NCI-H146 treated with DMSO at 0.1 percent for 48 hours (cell line): Measurements from ENCODE around the gene PPP2R5B.

ENCODE experiments used
- DNase-seq: peaks from one replicate; lab custom pipeline; 2025; ENCODE audit not compliant: unreplicated experiment; lab: John Stamatoyannopoulos, UW

Gene PPP2R5B

DNA sequence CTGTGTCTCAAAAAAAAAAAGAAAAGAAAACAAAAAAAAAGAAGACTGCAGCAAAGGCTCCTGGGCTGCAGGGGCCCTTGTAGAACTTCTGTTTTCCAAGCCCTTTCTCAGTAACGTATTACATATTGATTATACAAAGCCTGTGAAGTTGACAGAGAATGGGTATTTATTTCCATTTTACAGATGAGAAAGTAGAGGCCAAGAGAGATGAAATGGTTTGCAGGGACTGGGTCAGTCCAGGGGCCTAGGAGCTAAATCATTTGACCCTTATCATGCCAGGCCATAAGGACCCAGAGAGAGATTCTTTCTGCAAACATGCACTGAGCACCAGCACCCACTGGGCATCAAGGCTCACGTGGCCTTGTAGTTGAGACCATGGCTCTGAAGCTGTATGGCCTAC is 4.5 kb downstream of the PPP2R5B start:
- no peak for DNase-seq

DNA sequence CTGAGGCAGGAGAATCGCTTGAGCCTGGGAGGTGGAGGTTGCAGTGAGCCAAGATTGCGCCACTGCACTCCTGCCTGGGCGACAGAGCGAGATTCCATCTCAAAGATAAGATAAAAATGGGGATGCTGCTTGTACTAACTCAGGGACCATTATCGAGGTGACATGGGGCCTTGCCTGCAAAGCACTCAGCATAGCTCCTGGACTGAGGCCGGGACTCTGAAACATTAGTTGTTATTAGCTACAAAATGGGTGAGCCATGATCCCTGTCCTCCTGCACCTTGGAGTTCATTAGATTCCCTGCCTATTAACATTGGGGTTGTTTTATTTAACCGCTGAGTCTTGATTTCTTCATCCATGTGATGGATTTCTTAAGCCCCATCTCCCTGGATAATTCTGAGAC is 5.1 kb downstream of the PPP2R5B start:
- no peak for DNase-seq

DNA sequence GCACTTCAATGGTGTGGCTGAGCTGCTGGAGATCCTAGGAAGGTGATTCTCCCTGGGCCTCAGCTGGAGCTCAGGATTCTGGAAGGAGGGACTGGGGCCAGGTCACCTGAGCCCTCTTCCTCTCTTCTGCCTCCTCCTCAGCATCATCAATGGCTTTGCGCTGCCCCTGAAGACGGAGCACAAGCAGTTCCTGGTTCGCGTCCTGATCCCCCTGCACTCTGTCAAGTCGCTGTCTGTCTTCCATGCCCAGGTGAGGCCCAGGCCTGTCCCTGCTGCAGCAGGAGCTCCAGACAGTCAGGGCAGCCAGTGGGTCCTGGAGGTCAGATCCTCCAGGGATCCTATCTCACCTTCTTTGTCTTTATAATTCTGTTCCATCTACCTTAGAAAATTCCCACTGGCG is 5.9 kb downstream of the PPP2R5B start:
- no peak for DNase-seq

DNA sequence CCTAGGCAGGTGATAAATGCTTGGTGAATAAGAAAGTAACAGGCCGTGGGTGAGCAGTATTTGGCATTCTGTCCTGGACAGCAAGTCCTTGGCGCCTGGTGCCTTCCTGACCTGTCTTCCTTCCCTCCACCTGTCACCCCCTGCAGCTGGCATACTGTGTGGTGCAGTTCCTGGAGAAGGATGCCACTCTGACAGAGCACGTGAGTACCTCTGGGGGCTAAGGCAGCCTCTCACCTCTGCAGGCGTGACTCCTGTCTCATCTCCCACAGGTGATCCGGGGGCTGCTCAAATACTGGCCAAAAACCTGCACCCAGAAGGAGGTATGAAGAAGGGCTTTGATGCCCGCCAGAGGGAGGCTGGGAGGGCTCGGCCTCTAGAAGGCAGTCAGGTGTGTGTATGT is 6.8 kb downstream of the PPP2R5B start:
- no peak for DNase-seq

DNA sequence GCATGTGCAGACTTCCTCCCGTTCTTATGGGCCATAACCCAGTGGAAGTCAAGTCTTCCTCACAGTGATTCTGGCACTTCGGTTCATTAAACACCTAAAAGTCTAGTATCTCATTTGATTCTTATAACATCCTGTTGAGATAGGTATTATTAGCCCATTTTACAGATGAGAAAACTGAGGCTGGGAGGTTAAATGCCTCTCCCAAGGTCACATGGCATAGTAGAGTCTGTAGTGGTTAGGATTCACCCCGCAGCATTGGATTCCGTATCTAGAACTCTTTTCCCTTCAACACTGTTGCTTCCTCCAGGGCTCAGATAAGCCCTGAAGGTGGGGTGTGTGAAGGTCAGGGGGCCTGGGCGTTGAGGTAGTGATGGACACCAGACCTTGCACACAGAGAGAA is 7.8 kb downstream of the PPP2R5B start:
- DNase-seq: no peak

DNA sequence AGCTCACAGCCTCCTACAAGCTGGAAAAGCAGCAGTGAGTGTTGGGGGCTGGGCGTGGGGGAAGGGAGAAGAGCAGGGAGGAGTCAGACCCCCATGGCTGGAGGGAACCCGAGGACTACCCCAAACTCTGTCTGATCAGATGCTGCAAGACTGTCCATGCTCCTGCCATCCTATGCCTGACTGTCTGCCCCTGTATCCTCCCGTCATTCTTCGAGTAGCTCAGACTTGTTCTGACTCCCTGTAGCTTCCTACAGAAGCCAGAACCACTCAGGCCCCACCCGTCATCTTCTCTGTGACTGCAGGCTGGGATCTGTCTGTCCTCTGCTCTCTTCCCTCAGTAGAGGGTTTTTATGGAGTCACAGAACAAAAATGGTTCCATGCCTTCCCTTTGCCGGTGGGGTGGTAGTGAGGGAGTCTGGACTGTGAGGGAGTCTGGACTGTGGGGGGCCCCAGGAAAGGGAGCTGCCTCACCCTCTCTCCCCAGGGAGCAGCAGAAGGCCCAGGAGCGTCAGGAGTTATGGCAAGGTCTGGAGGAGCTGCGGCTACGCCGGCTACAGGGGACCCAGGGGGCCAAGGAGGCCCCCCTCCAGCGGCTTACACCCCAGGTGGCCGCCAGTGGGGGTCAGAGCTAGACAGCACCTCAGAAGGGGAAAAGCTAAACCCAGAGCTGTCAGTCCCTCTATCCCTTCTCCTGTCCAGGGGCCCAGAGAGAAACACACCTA is 8.9 kb downstream of the PPP2R5B start:
- DNase-seq: no peak

DNA sequence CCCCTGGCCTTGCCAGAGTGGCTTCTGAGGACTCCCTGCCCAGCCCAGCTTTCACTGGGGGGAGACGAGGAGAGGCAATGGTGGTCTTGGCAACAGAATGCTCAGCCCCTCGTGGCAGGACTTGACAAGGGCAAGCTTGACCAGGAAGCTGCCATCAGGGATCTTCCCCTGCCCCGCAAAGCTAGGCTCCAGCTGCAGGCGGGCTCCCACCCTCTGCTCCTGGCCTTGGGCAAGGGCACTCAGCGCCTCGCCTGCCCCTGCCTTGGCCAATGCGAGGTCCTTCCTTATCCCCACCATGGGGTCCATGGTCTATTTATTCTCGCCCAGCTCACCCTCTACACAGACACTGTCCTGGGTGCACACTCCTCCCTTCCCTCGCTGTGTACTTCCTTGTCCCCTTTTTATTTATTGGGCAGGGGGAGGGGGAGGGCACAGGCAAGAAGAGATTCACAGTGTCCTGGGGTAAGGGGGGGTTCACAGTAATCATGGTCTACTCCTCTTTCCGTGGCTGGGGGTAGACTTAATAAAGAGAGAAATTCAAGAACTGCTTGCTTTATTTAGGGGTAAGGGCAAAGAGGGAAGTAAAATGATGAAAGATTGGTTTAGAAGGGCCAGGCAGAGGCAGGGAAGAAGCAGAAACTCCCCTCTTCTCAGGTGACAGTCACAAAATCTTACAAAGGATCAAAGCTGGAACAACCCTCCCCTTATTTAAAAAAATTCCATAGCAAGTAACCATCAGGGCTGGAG is 9.6 kb downstream of the PPP2R5B start:
- no peak for DNase-seq

DNA sequence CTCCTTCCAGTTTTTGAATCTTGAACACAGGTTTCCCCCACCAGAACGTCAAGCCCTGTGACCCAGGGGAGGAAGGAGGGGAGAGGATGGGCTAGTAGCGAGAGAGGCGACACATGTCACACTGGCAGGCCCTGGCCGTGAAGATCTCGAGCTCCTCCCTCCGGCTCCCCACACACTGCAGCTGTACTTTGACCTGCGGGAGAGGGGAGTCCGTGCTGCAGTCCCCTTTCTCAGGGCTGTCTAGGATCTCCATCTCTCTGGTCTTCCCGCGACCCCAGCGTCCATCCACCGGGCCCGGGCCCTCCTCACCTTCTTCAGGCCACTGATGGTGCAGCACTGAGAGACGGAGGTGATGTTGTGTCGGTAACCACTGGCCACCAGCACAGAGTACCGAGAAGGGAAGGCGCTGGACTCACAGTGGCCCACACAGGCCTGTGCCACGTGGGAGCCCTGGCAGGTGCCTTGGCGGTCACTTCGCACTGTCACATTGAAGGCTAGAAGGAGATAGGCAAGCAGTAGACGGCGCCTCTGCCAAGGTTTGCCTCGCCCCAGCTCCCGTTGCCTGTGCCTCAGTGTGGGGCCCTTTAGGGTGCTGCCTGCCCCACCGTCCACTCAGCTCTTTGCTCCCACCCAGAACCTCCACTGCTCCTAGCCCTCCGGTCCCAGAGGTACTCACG is 10.3 kb downstream of the PPP2R5B start:
- no peak for DNase-seq

DNA sequence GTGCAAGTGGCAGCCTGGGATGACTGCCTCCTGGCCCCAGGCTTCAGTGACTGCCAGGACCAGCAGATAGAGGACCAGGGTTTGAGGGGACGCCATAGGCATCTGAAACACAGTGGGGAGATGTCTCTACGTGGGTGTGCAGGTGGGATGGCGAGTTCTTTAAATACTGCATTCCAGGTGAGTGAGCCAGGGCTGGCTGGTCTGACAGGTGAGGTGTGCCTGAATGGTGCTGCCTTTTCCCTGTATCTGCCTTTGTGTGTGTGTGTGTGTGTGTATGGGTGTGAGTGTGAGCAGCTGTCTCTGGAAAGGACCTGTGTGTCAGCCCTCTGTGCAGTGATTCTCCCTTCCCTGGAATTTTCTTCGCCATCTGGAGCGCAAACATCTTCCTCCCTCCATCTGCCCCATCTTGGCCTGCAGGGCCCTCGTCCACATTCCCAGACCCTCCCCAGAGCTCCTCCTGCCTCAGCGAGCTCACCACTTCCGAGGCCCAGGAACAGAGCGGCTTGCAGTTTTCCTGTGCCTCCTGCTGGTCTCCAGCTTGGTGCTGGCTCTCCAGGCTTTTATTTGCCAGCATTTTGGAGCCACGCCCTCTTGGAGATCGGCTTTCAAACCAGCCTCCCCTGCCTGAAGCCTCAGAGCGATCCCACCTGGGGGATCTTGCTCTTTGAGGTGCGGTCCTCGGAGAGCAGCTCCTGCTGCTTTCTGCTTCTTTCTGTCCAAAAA is 11.0 kb downstream of the PPP2R5B start, which contains the start of gene GPHA2:
TSS of gene GPHA2 (minus strand) at position 535 of the 723 bp plus-strand sequence. CDS start at position 102, 433 bp downstream.
- DNase-seq: peak; percentile 25

DNA sequence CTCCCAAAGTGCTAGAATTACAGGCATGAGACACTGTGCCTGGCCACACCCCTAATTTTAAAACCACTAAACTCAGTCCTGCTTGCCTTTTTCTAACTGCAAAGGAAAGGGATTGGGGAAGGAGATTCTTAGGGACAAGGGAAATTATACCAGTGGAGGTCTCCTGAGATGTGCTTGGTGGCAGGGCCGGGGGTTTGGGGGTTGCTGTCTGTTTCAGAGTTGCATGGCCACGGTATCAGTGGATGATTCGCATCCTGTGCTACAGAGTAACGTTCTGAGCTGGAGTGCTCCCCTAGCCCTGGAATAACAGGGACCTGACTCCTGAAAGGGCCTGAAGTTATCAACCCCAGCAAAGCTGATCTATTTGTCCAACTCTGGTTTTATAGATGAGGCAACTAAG is 12.1 kb downstream of the PPP2R5B start:
- DNase-seq: no peak

DNA sequence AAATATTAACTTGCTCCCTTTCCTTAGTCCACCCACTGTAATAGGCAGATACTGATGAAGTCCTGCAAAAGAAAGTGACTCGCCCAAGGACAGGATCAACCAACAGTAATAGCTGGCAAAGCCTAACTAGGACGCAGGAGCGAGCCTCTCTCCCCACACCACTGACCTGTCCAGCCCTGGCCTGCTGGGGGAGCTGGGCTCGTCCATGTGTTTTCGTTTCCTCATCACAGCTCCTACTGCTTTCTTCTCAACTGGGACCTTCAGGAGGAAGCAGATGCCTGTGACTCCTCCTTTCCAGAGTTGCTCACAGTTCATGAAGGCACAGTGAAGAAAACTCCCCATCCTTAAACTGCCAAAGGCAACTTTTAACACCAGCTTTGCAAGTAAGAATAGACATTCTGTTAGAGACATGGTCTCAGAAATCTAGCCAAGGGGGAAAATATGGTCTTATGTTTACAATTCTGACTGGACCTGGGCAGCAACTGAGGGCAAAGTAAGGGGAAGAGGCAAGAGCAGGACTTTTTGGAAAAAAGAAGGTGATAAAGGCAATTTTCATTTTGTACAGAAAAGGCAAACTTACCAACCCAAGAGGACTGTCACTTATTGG is 22.8 kb downstream of the PPP2R5B start:
- no peak for DNase-seq

DNA sequence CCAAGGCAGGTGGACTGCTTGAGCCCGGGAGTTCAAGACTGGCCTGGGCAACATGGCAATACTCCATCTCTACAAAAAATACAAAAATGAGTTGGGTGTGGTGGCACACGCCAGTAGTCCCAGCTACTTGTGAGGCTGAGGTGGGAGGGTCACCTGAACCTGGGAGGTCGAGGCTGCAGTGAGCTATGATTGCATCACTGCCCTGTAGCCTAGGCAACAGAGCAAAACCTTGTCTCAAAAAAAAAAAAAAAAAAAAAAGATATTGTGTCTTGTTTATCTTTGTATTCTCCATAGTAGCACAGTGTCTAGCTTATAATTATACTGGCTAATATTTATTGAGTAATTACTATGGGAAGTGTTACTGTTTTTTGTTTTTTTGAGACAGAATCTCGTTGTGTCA is 27.0 kb downstream of the PPP2R5B start:
- DNase-seq: peak; percentile 20

DNA sequence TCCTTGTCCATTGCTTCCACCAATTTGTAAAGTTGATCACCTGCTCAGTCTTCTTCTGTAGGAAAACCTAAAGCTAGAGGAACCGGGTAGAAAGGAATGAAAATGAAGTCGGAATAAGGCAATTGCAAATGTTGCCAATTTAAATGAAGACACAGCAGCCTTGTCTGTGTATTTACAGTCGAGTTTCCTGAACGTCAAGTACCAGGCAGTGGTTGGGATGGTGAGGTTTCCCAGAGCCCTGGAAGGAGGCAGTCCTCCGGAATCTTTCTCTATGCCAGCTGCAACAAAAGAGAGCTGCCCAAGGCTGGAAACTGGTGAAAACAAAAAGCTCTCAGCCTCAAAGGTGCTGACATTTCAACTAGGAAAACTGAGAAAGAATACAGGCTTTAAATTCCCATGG is 29.7 kb downstream of the PPP2R5B start:
- no peak for DNase-seq

DNA sequence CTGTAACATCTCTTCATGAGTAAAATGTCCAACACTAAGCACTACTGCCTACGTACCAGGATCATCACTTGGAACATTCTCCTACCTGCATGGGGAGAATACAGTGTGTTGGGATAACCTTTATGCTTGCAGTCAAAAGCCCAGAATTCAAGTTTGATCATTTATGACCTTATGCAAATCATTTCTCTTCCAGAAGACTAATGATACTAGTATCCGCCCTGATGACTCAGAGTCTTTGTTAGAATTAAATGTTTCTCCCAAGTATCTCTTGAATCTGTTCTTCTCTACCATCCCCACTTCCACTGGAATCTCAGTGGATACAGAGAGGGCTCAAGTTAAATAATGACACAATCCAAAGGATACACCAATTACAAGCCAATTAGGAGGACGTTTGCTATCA is 35.0 kb downstream of the PPP2R5B start:
- DNase-seq: no peak

DNA sequence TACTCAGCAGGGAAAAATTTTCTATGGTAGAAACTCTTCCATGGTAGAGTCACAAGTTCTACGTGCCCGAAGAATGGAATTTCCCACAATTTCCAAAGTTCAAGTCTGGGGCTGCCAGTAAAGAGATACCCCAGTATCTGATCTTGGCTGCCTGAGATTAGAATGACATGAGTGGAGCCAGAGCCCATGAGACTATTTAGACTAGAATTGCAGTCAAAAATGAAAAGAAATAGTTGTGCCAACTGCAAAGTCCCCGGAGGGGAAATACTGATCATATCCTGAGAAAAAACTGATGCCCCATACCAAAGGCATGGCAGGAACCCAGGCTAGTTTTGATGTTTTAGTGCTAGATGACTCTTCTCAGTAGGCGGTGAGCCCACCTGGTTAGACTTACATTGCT is 36.2 kb downstream of the PPP2R5B start:
- DNase-seq: no peak

DNA sequence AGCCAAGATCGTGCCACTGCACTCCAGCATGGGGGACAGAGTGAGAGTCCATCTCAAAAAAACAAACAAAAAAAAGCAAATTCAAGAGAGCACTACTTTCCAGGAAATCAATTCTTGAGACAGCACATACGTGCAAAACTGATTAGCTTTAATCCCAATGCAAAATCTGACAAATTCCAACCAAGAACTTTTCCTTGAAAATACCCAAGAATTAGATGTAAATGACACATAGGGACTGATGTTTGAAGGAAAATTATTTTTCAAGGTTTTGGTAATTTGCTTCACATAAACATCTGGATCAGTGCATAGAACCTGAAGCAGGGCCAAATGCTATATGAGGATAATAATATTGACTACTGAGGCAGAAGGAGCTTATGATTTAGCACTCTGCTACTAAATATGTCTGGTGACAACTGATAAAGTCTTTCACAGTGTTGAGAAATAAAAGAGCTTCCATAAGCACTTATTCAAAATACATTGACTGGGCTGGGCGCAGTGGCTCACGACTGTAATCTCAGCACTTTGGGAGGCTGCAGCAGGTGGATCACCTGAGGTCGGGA is 38.7 kb downstream of the PPP2R5B start:
- no peak for DNase-seq

DNA sequence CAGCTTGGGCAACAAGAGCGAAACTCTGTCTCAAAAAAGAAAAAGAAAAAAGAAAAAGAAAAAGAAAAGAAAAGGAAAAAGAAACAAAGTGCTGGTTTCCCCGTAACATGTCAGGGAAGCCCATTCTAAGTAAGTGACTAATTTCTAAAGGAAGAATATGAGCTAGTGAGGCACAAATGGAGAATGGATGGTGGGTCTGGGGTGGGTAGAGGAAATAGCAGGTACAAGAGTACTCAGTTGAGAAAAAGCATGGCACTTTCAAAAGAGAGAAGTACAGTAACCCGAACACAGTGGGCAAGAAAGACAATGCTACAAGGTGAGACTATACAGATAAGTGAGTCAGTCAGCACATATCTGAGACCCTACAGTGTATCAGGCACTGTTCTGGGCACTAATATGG is 42.9 kb downstream of the PPP2R5B start:
- DNase-seq: no peak

DNA sequence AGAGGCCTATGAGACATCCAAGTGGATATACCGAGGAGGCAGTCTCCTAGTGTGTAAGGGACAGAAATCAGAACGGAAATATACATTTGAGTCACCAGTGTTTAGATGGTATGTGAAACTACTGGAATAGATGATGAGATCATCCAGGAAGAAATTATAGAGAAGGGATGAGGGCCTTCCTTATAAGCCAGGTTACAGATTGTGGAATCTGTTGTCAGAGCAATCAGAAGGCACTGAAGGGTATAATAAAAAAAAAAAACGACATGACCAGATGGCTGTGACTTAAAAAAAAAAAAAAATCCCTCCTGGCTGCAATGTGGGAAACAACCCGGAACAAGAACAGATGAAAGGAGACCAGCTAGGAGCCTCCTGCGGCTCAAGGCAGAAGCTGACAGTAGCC is 44.7 kb downstream of the PPP2R5B start:
- DNase-seq: no peak

DNA sequence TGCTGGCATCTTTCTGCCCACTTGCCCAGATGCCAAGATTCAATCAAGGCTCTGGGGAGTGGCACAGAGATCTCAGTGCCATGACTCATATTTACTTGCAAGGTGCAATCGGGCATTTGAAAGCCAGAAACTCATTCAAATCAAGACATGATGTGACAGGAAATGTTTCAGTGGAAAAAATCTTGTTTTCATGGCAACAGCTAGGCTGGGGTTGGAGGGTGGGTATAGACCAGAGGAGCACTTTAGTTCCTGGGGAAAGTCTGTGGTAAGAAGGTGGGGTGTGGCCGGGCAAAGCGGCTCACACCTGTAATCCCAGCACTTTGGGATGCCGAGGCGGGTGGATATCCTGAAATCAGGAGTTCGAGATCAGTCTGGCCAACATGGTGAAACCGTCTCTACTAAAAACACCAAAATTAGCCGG is 46.3 kb downstream of the PPP2R5B start:
- no peak for DNase-seq

DNA sequence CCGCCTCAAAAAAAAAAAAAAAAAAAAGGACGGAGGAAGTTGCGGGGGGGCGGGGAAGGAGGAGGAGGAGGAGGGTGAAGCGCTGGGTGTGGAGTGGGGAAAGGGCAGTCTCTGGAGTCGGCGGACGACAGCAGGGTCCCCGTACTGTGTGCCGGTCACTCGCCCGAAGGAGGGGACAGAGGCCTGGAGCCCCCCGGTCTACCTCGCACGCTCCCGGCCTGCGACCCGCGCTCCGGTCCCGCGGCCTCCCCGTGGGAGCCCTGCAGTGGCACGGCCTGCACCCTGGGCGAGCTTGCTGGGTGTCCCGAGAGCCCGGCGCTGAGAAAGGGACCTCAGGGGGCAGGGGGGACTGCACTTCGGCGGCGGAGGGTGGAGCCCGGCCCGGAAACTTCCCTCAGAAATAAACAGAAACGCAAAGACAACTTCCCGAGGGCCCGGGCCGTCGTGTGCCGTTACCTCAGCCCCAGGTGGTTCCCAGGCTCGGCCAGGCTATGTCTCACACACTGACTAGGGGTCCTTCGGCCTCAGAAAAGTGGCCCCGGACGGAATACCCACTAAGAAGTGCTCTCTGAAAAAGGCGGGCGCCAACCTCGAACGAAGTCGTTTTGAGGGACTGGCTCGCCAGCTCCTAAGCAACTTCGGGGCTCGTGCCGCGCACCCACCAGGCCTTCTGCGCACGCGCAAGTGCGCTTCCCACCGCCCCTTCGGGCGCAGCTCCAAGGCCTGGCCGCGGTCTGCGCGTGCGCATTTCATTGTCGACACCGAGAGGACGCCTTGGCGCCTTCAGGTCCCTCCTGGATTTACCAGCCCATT is 47.1 kb downstream of the PPP2R5B start, which contains the start of gene MAJIN:
TSS of gene MAJIN (minus strand) at position 688 of the 813 bp plus-strand sequence. CDS start 12,703 bp downstream, outside the sequence.
- DNase-seq: no peak
